ENCODE data around the gene SSR2.

The SSR2 gene

GRCh38 chr1:156020293-156021092 lies at the start of gene SSR2:
SSR2 (minus strand) TSS chr1:156020951; CDS start chr1:156020167, 784 bp downstream.
- no peak for TF ChIP-seq CTCF (IDR thresholded peaks at IDR 0.05; ENCODE audit: low read depth, low read length)
- DNase-seq (ENCODE audit: low read depth, low spot score): peak; percentile 92
- peak within 1 kb of the TSS; percentile 76 for H3K4me3 ChIP-seq (ENCODE audit: low read depth, low read length)
- in situ Hi-C loops (cut with HindIII; ENCODE audit: low sequenced_read_pairs): no loop called here

GRCh38 chr1:156070548-156070947 lies 49.8 kb upstream of the SSR2 start:
- no peak for DNase-seq (ENCODE audit: low read depth, low spot score)
- H3K4me3 ChIP-seq (ENCODE audit: low read depth, low read length): no peak overlapping the region
- in situ Hi-C loops (cut with HindIII; ENCODE audit: low sequenced_read_pairs): no loop called here
- no peak for TF ChIP-seq CTCF (IDR thresholded peaks at IDR 0.05; ENCODE audit: low read depth, low read length)

- TF ChIP-seq CTCF (IDR thresholded peaks at IDR 0.05; ENCODE audit: low read depth, low read length): no peak
- in situ Hi-C loops (cut with HindIII; ENCODE audit: low sequenced_read_pairs): no loop called here
- DNase-seq (ENCODE audit: low read depth, low spot score): no peak
- no peak overlapping the region for H3K4me3 ChIP-seq (ENCODE audit: low read depth, low read length)
Observed at GRCh38 chr1:156069490-156070455, 49.0 kb upstream of the SSR2 start.

GRCh38 chr1:156067262-156067661 lies 46.5 kb upstream of the SSR2 start:
- in situ Hi-C loops (cut with HindIII; ENCODE audit: low sequenced_read_pairs): no loop called here
- no peak for TF ChIP-seq CTCF (IDR thresholded peaks at IDR 0.05; ENCODE audit: low read depth, low read length)
- no peak overlapping the region for H3K4me3 ChIP-seq (ENCODE audit: low read depth, low read length)
- no peak for DNase-seq (ENCODE audit: low read depth, low spot score)

- DNase-seq (ENCODE audit: low read depth, low spot score): no peak
- no peak for TF ChIP-seq CTCF (IDR thresholded peaks at IDR 0.05; ENCODE audit: low read depth, low read length)
- in situ Hi-C loops (cut with HindIII; ENCODE audit: low sequenced_read_pairs): no loop called here
- H3K4me3 ChIP-seq (ENCODE audit: low read depth, low read length): no peak overlapping the region
Observed at GRCh38 chr1:156065871-156066270, 45.1 kb upstream of the SSR2 start.

GRCh38 chr1:156065212-156065611 lies 44.5 kb upstream of the SSR2 start:
- H3K4me3 ChIP-seq (ENCODE audit: low read depth, low read length): no peak overlapping the region
- TF ChIP-seq CTCF (IDR thresholded peaks at IDR 0.05; ENCODE audit: low read depth, low read length): no peak
- in situ Hi-C loops (cut with HindIII; ENCODE audit: low sequenced_read_pairs): no loop called here
- no peak for DNase-seq (ENCODE audit: low read depth, low spot score)
